Measurements from ENCODE around the gene ZNF787. TPM values are rescaled to one million over a fixed set of nuclear protein-coding genes. Genes with fewer than 3 reads are reported as not detected.

ZNF787 gene
- total RNA-seq, 1 experiment from 2014 or later, result 54.6 TPM

DNA sequence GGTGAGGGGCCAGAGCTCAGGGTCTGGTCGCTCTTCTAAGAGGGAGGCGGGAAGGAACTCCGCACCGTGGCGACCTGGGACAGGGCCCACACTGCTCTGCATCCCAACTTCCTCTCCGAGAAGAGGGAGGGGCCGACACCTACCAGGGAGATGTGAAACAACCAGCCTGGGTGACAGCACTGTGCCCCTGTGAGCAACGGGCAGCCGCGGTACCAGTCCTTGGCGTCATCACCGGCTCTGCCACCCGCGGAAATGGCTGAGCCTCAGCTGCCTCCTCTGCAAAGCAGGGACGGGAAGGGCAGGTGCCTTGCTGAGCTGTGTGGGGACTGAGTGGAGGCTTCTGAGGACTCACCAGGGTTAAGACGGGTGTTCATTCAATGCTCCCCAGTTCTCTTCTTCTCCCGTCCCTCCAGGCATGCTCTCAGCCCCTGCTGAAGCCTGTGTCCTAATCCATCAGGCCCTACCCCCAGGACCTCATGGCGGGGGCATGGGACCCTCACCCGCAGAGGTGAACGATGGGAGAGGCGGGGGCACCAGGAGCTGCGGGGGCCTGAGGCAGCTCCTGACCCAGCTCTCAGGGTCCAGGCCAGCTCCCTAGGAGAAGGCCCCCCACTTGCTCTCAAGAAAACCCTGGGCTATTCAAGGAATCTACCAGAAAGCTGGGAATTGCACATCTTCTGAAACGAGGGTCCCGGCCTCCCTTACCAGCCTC is 9.3 kb downstream of the ZNF787 start:
- H3K14ac ChIP-seq (ENCODE audit: insufficient read depth, low read length), result no peak overlapping the region
- peaks cover 63 to 74% of the 10 kb centered on the region in 2 experiments for H3K4me1 Mint-ChIP-seq
- no peak overlapping the region for H2BK12ac ChIP-seq (ENCODE audit: insufficient read length, low read depth, low read length)
- H3K79me1 ChIP-seq (ENCODE audit: insufficient read depth, low read depth, low read length, poor library complexity, severe bottlenecking), result no peaks in the 10 kb centered on the region
- H3K27ac Mint-ChIP-seq, result peak overlapping the region; percentile 59 to 73 (median 61); a peak in 2 of 7 replicates
- H3K9me3 Mint-ChIP-seq, result no peaks in the 10 kb centered on the region; a peak in 1 of 5 replicates
- H3K4me1 ChIP-seq (ENCODE audit: insufficient read depth, low read length), result peaks cover 13% of the 10 kb centered on the region
- H3K9me3 ChIP-seq (ENCODE audit: control insufficient read depth, low read depth, low read length), result no peaks in the 10 kb centered on the region
- no peak overlapping the region for H3K56ac ChIP-seq (ENCODE audit: insufficient read length, low read depth, low read length)
- H3K79me2 ChIP-seq (ENCODE audit: insufficient read depth, low read length), result peaks cover 72% of the 10 kb centered on the region
- no peak overlapping the region for H4K91ac ChIP-seq (ENCODE audit: insufficient read length, low read depth, low read length)
- H3K27me3 ChIP-seq (ENCODE audit: insufficient read depth, low read length), result no peaks in the 10 kb centered on the region
- H3K18ac ChIP-seq (ENCODE audit: insufficient read length, low read depth, low read length), result no peak overlapping the region
- H2BK15ac ChIP-seq (ENCODE audit: low read depth, low read length), result no peak overlapping the region
- H3K4me2 ChIP-seq (ENCODE audit: insufficient read depth, insufficient read length, low read length), result no peak overlapping the region
- H3K9ac ChIP-seq (ENCODE audit: extremely low read depth, insufficient read length, low read length), result no peak overlapping the region
- no peak overlapping the region for H2BK120ac ChIP-seq (ENCODE audit: low read depth, low read length, poor library complexity, severe bottlenecking)
- TF ChIP-seq, protein P1, sequence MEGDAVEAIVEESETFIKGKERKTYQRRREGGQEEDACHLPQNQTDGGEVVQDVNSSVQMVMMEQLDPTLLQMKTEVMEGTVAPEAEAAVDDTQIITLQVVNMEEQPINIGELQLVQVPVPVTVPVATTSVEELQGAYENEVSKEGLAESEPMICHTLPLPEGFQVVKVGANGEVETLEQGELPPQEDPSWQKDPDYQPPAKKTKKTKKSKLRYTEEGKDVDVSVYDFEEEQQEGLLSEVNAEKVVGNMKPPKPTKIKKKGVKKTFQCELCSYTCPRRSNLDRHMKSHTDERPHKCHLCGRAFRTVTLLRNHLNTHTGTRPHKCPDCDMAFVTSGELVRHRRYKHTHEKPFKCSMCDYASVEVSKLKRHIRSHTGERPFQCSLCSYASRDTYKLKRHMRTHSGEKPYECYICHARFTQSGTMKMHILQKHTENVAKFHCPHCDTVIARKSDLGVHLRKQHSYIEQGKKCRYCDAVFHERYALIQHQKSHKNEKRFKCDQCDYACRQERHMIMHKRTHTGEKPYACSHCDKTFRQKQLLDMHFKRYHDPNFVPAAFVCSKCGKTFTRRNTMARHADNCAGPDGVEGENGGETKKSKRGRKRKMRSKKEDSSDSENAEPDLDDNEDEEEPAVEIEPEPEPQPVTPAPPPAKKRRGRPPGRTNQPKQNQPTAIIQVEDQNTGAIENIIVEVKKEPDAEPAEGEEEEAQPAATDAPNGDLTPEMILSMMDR (conservative IDR thresholded peaks at IDR 0.05), result no peak
- no peak overlapping the region for H2AFZ ChIP-seq (ENCODE audit: low read length)
- H2AK5ac ChIP-seq (ENCODE audit: insufficient read length, low read length), result no peak overlapping the region
- no peaks in the 10 kb centered on the region for H3K23me2 ChIP-seq (ENCODE audit: insufficient read length, low read depth, low read length, poor library complexity, severe bottlenecking)
- no peak overlapping the region for H2BK20ac ChIP-seq (ENCODE audit: low read depth, low read length, poor library complexity, severe bottlenecking)
- no peak for DNase-seq
- no peak overlapping the region for H4K5ac ChIP-seq (ENCODE audit: insufficient read length, low read depth, low read length)
- H3K23ac ChIP-seq (ENCODE audit: insufficient read length, low read depth, low read length), result no peak overlapping the region
- WGBS (ENCODE audit: extremely low coverage, insufficient read length, low lambda C conversion rate), result no CpG with 5 or more reads among the region's 24 CpGs
- peaks cover 3% of the 10 kb centered on the region for H4K20me1 ChIP-seq (ENCODE audit: control insufficient read depth, insufficient read depth, insufficient read length)
- peaks cover under 1 to 8% (median 2%) of the 10 kb centered on the region in 3 experiments; a peak in 5 of 7 replicates for H3K36me3 Mint-ChIP-seq (ENCODE audit: insufficient read depth in 1 of 3, low read depth in 3 of 3)
- no peak overlapping the region for H4K8ac ChIP-seq (replicated peaks; ENCODE audit: insufficient read length, low read depth, low read length)
- H3K4ac ChIP-seq (ENCODE audit: low read depth, low read length), result no peak overlapping the region
- no peak overlapping the region for H3K27ac ChIP-seq (ENCODE audit: insufficient read length, low read depth, low read length)
- H3K27me3 Mint-ChIP-seq (ENCODE audit: low read depth), result no peaks in the 10 kb centered on the region
- H2BK5ac ChIP-seq (ENCODE audit: insufficient read length, low read length), result no peak overlapping the region
- H3K4me3 Mint-ChIP-seq, result no peak overlapping the region
- no peak overlapping the region for H3T11ph ChIP-seq (ENCODE audit: low read length)
